Lung (tissue), 12 donors: ENCODE data around the gene PRR23B. TPM values are rescaled to one million over a fixed set of nuclear protein-coding genes. Genes with fewer than 3 reads are reported as not detected.
"Not testable (repeated sequence)": the region's sequence is repeated elsewhere in the genome, so short reads cannot be mapped to it uniquely, and the experiment has no call there.

ENCODE experiments used
- ATAC-seq: fragments of 200-7000 bp; cut with Tn5 transposase; one replicate; pipeline ENCODE4 v1.9.1; 2020; ENCODE audit warnings: moderate number of reproducible peaks; ENCODE audit not compliant: insufficient read depth, low FRiP score
- DNase-seq, 3 donors: peaks; one replicate each; pipeline ENCODE4 v3.0.0-alpha.2; 2013 to 2017
- H3K27ac ChIP-seq, 2 donors: one replicate each; pipeline ENCODE4 v1.5.1; 2013; ENCODE audit warnings: mild to moderate bottlenecking in 2 of 2, moderate library complexity in 2 of 2, control low read depth in 1 of 2, inconsistent platforms in 1 of 2, low read depth in 1 of 2, low read length in 1 of 2
- H3K27me3 ChIP-seq, 3 donors: one replicate each; pipeline ENCODE4 v1.5.1; 2013; ENCODE audit warnings: low read length in 2 of 3; ENCODE audit not compliant: control insufficient read depth in 3 of 3, insufficient read depth in 3 of 3
- H3K36me3 ChIP-seq, 4 donors: one replicate each; pipeline ENCODE4 v1.5.1; 2013; ENCODE audit warnings: low read length in 4 of 4, mild to moderate bottlenecking in 1 of 4, moderate library complexity in 1 of 4; ENCODE audit not compliant: control insufficient read depth in 4 of 4, insufficient read depth in 4 of 4
- H3K4me1 ChIP-seq, 5 donors: one replicate each; pipeline ENCODE4 v1.5.1; 2013; ENCODE audit warnings: low read length in 5 of 5, mild to moderate bottlenecking in 2 of 5, moderate library complexity in 1 of 5; ENCODE audit not compliant: control insufficient read depth in 5 of 5, insufficient read depth in 5 of 5
- H3K4me3 ChIP-seq: one replicate; pipeline ENCODE4 v1.5.1; 2013; ENCODE audit warnings: mild to moderate bottlenecking, control low read depth, moderate library complexity
- H3K9ac ChIP-seq, 2 donors: one replicate each; pipeline ENCODE4 v1.5.1; 2013; ENCODE audit warnings: low read length in 2 of 2, control low read depth in 1 of 2; ENCODE audit not compliant: insufficient read depth in 1 of 2
- H3K9me3 ChIP-seq, 4 donors: one replicate each; pipeline ENCODE4 v1.5.1; 2013; ENCODE audit warnings: low read length in 3 of 4, mild to moderate bottlenecking in 1 of 4, moderate library complexity in 1 of 4; ENCODE audit not compliant: control insufficient read depth in 4 of 4, insufficient read depth in 3 of 4
- CTCF ChIP-seq: IDR thresholded peaks from 2 replicates; pipeline ENCODE4 v1.5.1; 2012; ENCODE audit warnings: mild to moderate bottlenecking; ENCODE audit errors: control extremely low read depth, extremely low read depth
- WGBS, 2 donors: extraction: QIAGEN DNeasy Blood & Tissue Kit; methylation state at CpG; one replicate each; pipeline ENCODE4 v1.1.7; 2013; 5-methylcytosine and 5-hydroxymethylcytosine counted together
- polyA plus RNA-seq, 2 donors: library from polyadenylated mRNA; stranded (reverse); fragments of 200-250 nt; gene quantifications; one replicate each; pipeline ENCODE4 v1.2.1, GENCODE V29; 2013
- total RNA-seq, 2 donors: library from RNA; depleted of rRNA in 1 of 2; stranded (reverse); fragments of >200 nt in 1 of 2; gene quantifications; one replicate each; pipeline ENCODE4 v1.2.1, GENCODE V29; 2014 to 2021
- donor health status: control.
- donor health status: control.
- donor health status: Bipolar disorder and iron deficiency.
- donor health status: healthy.
- donor health status: DM: yes; HTN: yes; CAD: no.

The PRR23B gene
- total and polyA plus RNA-seq, 4 donors: not detected

GRCh38 chr3:139032326-139033002 lies 11.7 kb upstream of the PRR23B start:
- H3K36me3 ChIP-seq: no peaks in the 10 kb centered on the region
- H3K4me3 ChIP-seq: no peak overlapping the region
- TF ChIP-seq CTCF: no peak
- no peaks in the 10 kb centered on the region for H3K27me3 ChIP-seq
- H3K9me3 ChIP-seq: peaks cover 0 to 4% (median 1%) of the 10 kb centered on the region in 4 donors
- H3K4me1 ChIP-seq: no peaks in the 10 kb centered on the region
- WGBS, 2 donors: 78 to 87% methylated on average over 2 of the region's 2 CpGs
- no peak for DNase-seq
- no peak overlapping the region for H3K9ac ChIP-seq
- no peak for ATAC-seq
- no peak overlapping the region for H3K27ac ChIP-seq

GRCh38 chr3:139030576-139030975 lies 9.8 kb upstream of the PRR23B start:
- H3K27me3 ChIP-seq, H3K9me3 ChIP-seq, H3K4me3 ChIP-seq, H3K9ac ChIP-seq, H3K27ac ChIP-seq, ATAC-seq, DNase-seq, H3K36me3 ChIP-seq, H3K4me1 ChIP-seq: not testable (repeated sequence)

GRCh38 chr3:139024968-139025367 lies 4.2 kb upstream of the PRR23B start:
- H3K27me3 ChIP-seq: no peaks in the 10 kb centered on the region
- no peak overlapping the region for H3K4me3 ChIP-seq
- no peak overlapping the region for H3K27ac ChIP-seq
- H3K36me3 ChIP-seq: no peaks in the 10 kb centered on the region
- TF ChIP-seq CTCF: no peak
- DNase-seq (no peak), ATAC-seq (no peak)
- peaks cover 0 to 11% (median 1%) of the 10 kb centered on the region in 4 donors for H3K9me3 ChIP-seq
- WGBS, 2 donors: 93 to 95% methylated on average over 2 of the region's 2 CpGs
- H3K9ac ChIP-seq: no peak overlapping the region
- H3K4me1 ChIP-seq: no peaks in the 10 kb centered on the region

GRCh38 chr3:139020036-139020867 lies 474 bp downstream of the PRR23B start:
- TF ChIP-seq CTCF: no peak
- H3K9me3 ChIP-seq: peaks cover 0 to 14% (median under 1%) of the 10 kb centered on the region in 4 donors
- ATAC-seq (no peak), DNase-seq (no peak)
- WGBS, 2 donors: 58 to 65% methylated on average over 73 to 81 of the region's 81 CpGs
- H3K4me3 ChIP-seq: no peak overlapping the region
- H3K9ac ChIP-seq: no peak overlapping the region
- no peaks in the 10 kb centered on the region for H3K27me3 ChIP-seq
- no peak overlapping the region for H3K27ac ChIP-seq
- H3K4me1 ChIP-seq: no peaks in the 10 kb centered on the region
- H3K36me3 ChIP-seq: no peaks in the 10 kb centered on the region
